GM23338 (cell line): ENCODE measurements around the gene AGBL5. TPM values are rescaled to one million over a fixed set of nuclear protein-coding genes. Genes with fewer than 3 reads are reported as not detected.
"Not testable (repeated sequence)": the region's sequence is repeated elsewhere in the genome, so short reads cannot be mapped to it uniquely, and the experiment has no call there.

Experiments used
- ATAC-seq: fragments of 200-7000 bp; cut with Tn5 transposase; 3 replicates; pipeline ENCODE4 v1.9.1; 2020
- DNase-seq: peaks from one replicate; pipeline ENCODE4 v3.0.0-alpha.2; 2015; ENCODE audit warnings: low spot score
- H2AFZ ChIP-seq: fragments of 200-600 bp; sonication (generic); 2 replicates; pipeline ENCODE4 v1.8.0; 2016; ENCODE audit warnings: antibody characterized with exemption, mild to moderate bottlenecking, moderate library complexity
- H3F3A ChIP-seq: fragments of 200-600 bp; sonication (generic); replicated peaks from 2 replicates; pipeline ENCODE4 v1.8.0; 2017; ENCODE audit warnings: antibody characterized with exemption, mixed run types, low read depth
- H3K27ac ChIP-seq: fragments of 200-600 bp; sonication (generic); 2 replicates; pipeline ENCODE4 v1.6.1; 2016; ENCODE audit warnings: low read depth
- H3K27me3 ChIP-seq: fragments of 200-600 bp; sonication (generic); 2 replicates; pipeline ENCODE4 v1.8.0; 2016; ENCODE audit warnings: mild to moderate bottlenecking, mixed run types, moderate library complexity; ENCODE audit not compliant: insufficient read depth
- H3K36me3 ChIP-seq: fragments of 200-600 bp; sonication (generic); 2 replicates; pipeline ENCODE4 v1.8.0; 2016; ENCODE audit warnings: mild to moderate bottlenecking; ENCODE audit not compliant: insufficient read depth
- H3K4me1 ChIP-seq: fragments of 200-600 bp; sonication (generic); 2 replicates; pipeline ENCODE4 v1.8.0; 2016; ENCODE audit warnings: mild to moderate bottlenecking, moderate library complexity; ENCODE audit not compliant: insufficient read depth
- H3K4me2 ChIP-seq: fragments of 200-600 bp; sonication (generic); 2 replicates; pipeline ENCODE4 v1.7.1; 2017; ENCODE audit warnings: mixed run types
- H3K4me3 ChIP-seq: fragments of 200-600 bp; sonication (generic); 2 replicates; pipeline ENCODE4 v1.6.1; 2016; ENCODE audit warnings: mixed run types
- H3K79me2 ChIP-seq: fragments of 200-600 bp; sonication (generic); replicated peaks from 2 replicates; pipeline ENCODE4 v1.8.0; 2017; ENCODE audit warnings: mild to moderate bottlenecking; ENCODE audit not compliant: insufficient read depth
- H3K9me2 ChIP-seq: fragments of 200-600 bp; sonication (generic); 2 replicates; pipeline ENCODE4 v1.8.0; 2017; ENCODE audit not compliant: insufficient read depth
- H4K20me1 ChIP-seq: fragments of 200-600 bp; sonication (generic); replicated peaks from 2 replicates; pipeline ENCODE4 v1.8.0; 2017; ENCODE audit warnings: mild to moderate bottlenecking; ENCODE audit not compliant: insufficient read depth
- H3K27ac Mint-ChIP-seq: 2 replicates; pipeline ENCODE4 v1.8.0; 2020; ENCODE audit warnings: inconsistent platforms, mild to moderate bottlenecking, moderate library complexity, mixed read lengths
- H3K27me3 Mint-ChIP-seq: 3 replicates; pipeline ENCODE4 v1.8.0; 2022; ENCODE audit warnings: low read depth, mild to moderate bottlenecking, moderate library complexity, mixed read lengths, inconsistent platforms; ENCODE audit not compliant: insufficient read depth, poor library complexity
- H3K36me3 Mint-ChIP-seq: 3 replicates; pipeline ENCODE4 v1.8.0; 2021; ENCODE audit warnings: low read depth, mild to moderate bottlenecking, inconsistent platforms, moderate library complexity, mixed read lengths
- H3K4me1 Mint-ChIP-seq: 3 replicates; pipeline ENCODE4 v1.8.0; 2020; ENCODE audit warnings: mild to moderate bottlenecking, inconsistent platforms, mixed read lengths
- H3K4me3 Mint-ChIP-seq: 3 replicates; pipeline ENCODE4 v1.8.0; 2021; ENCODE audit warnings: moderate library complexity, mild to moderate bottlenecking, inconsistent platforms, mixed read lengths
- H3K9me3 Mint-ChIP-seq: 3 replicates; pipeline ENCODE4 v1.8.0; 2020; ENCODE audit warnings: moderate library complexity, mild to moderate bottlenecking, inconsistent platforms, mixed read lengths
- CREB1 ChIP-seq: fragments of 250-450 bp; sonication (Bioruptor Pico); IDR thresholded peaks from 2 replicates; pipeline ENCODE4 v1.5.0; 2020; ENCODE audit warnings: low read depth, mild to moderate bottlenecking, moderate library complexity
- CTCF ChIP-seq, 2 experiments: fragments of 200-600 bp in 1 of 2; sonication (generic) in 1 of 2; conservative IDR thresholded peaks; 2 replicates each; pipeline versions ENCODE4 v1.5.1 to v1.6.1; 2016 to 2017; ENCODE audit warnings: antibody characterized with exemption in 2 of 2, low read depth in 2 of 2, mild to moderate bottlenecking in 2 of 2, moderate library complexity in 1 of 2
- EZH2 ChIP-seq: fragments of 200-600 bp; sonication (generic); IDR thresholded peaks from one replicate; pipeline ENCODE4 v1.8.0; 2017; ENCODE audit warnings: antibody characterized with exemption, mild to moderate bottlenecking, low read depth; ENCODE audit not compliant: unreplicated experiment
- EZH2phosphoT487 ChIP-seq: fragments of 200-600 bp; sonication (generic); IDR thresholded peaks from one replicate; pipeline ENCODE4 v1.8.1; 2018; ENCODE audit warnings: antibody characterized with exemption; ENCODE audit not compliant: unreplicated experiment
- NANOG ChIP-seq: IDR thresholded peaks from 2 replicates; pipeline ENCODE4 v1.6.1; 2016; ENCODE audit warnings: antibody characterized with exemption, borderline replicate concordance
- STAT1 ChIP-seq: IDR thresholded peaks from one replicate; pipeline ENCODE4 v1.6.1; 2016; ENCODE audit warnings: antibody characterized with exemption; ENCODE audit not compliant: unreplicated experiment
- ZNF114 ChIP-seq: fragments of 250-450 bp; sonication (Bioruptor Pico); IDR thresholded peaks from 2 replicates; pipeline ENCODE4 v1.5.0; 2020; ENCODE audit warnings: mild to moderate bottlenecking, moderate library complexity
- ZNF331 ChIP-seq: fragments of 250-450 bp; sonication (Bioruptor Pico); IDR thresholded peaks from 2 replicates; pipeline ENCODE4 v1.5.0; 2020; ENCODE audit warnings: low read depth, mild to moderate bottlenecking, moderate library complexity
- polyA plus RNA-seq: library from polyadenylated mRNA; unstranded; fragments of >200 nt; fragmentation: Nextera tagmentation; extraction: Ambion mirVana; gene quantifications from 2 replicates; pipeline ENCODE4 v1.2.1, GENCODE V29; 2016
- total RNA-seq: library from RNA; depleted of rRNA; stranded (reverse); fragments of >200 nt; shearing (Covaris generic); gene quantifications from 2 replicates; pipeline ENCODE4 v1.2.3, GENCODE V29; 2014

Gene AGBL5
- total and polyA plus RNA-seq, 2 experiments from 2014 or later: 17.9 to 31.3 TPM

GRCh38 chr2:27074738-27075565 is 23.5 kb downstream of the AGBL5 start:
- Mint-ChIP-seq H3K4me1 (peaks cover 20% of the 10 kb centered on the region), H3K27ac (no peak overlapping the region), H3K36me3 (peaks cover 7% of the 10 kb centered on the region), H3K9me3 (no peaks in the 10 kb centered on the region; the same call in 2 of the 3 replicates), H3K4me3 (no peak overlapping the region), H3K27me3 (peaks cover 18% of the 10 kb centered on the region)
- Histone ChIP-seq H3K4me2 (no peak overlapping the region), H3K36me3 (no peaks in the 10 kb centered on the region), H2AFZ (no peak overlapping the region), H3K27me3 (no peaks in the 10 kb centered on the region), H3K4me1 (peaks cover 18% of the 10 kb centered on the region), H3K9me2 (no peaks in the 10 kb centered on the region), H3K27ac (no peak overlapping the region), H3F3A (peaks cover 7% of the 10 kb centered on the region; the same call in 1 of the 2 replicates), H3K79me2 (peaks cover 14% of the 10 kb centered on the region), H4K20me1 (peaks cover 7% of the 10 kb centered on the region), H3K4me3 (no peak overlapping the region)
- TF ChIP-seq CREB1 (no peak), CTCF (conservative IDR thresholded peaks at IDR 0.05; ENCODE audit: low read depth in 2 of 2) (no peak), EZH2phosphoT487 (no peak), ZNF331 (CRISPR knock-in tag) (no peak)
- ATAC-seq (no peak), DNase-seq (no peak)

DNA sequence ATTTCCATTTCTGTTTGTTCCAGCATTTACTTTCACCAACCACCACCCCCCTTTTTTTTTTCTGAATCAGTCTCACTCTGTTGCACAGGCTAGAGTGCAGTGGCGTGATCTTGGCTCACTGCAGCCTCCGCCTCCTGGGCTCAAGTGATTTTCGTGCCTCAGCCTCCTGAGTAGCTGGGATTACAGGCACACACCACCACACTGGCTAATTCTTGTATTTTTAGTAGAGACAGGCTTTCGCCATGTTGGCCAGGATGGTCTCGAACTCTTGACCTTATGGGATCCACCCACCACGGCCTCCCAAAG is 24.1 kb downstream of the AGBL5 start:
- H3K27ac ChIP-seq, H3K79me2 ChIP-seq, H3K36me3 Mint-ChIP-seq, ATAC-seq, H2AFZ ChIP-seq, H3K4me3 ChIP-seq, H3K4me2 ChIP-seq, DNase-seq, H3K9me3 Mint-ChIP-seq, H3F3A ChIP-seq, H3K36me3 ChIP-seq, H3K9me2 ChIP-seq, H3K27me3 ChIP-seq, H4K20me1 ChIP-seq, H3K27ac Mint-ChIP-seq, H3K4me3 Mint-ChIP-seq: not testable (repeated sequence)
- Mint-ChIP-seq H3K4me1 (peaks cover 22% of the 10 kb centered on the region), H3K27me3 (peaks cover 18% of the 10 kb centered on the region)
- peaks cover 13% of the 10 kb centered on the region for H3K4me1 ChIP-seq

GRCh38 chr2:27076323-27076722 is 24.9 kb downstream of the AGBL5 start:
- no peak for TF ChIP-seq ZNF114
- TF ChIP-seq CREB1: no peak
- no peak for TF ChIP-seq STAT1
- no peak for TF ChIP-seq NANOG
- no peak for TF ChIP-seq EZH2phosphoT487
- TF ChIP-seq EZH2: no peak
- H3K27me3 Mint-ChIP-seq: peaks cover 20% of the 10 kb centered on the region
- no peaks in the 10 kb centered on the region for H3K36me3 Mint-ChIP-seq
- Histone ChIP-seq H3K4me1 (peaks cover 9% of the 10 kb centered on the region), H3K4me3 (no peak overlapping the region), H4K20me1 (no peaks in the 10 kb centered on the region), H3K36me3 (no peaks in the 10 kb centered on the region), H3K27ac (no peak overlapping the region), H3K4me2 (no peak overlapping the region), H3K27me3 (no peaks in the 10 kb centered on the region), H3F3A (peaks cover 7% of the 10 kb centered on the region; the same call in 1 of the 2 replicates), H3K9me2 (no peaks in the 10 kb centered on the region), H3K79me2 (peaks cover under 1% of the 10 kb centered on the region; the same call in 1 of the 2 replicates), H2AFZ (no peak overlapping the region)
- no peak for DNase-seq
- H3K4me1 Mint-ChIP-seq: peaks cover 24% of the 10 kb centered on the region
- no peak overlapping the region for H3K4me3 Mint-ChIP-seq
- no peaks in the 10 kb centered on the region for H3K9me3 Mint-ChIP-seq
- H3K27ac Mint-ChIP-seq: no peak overlapping the region
- ATAC-seq: no peak
